ENCODE measurements around the gene TCERG1L. TPM values are rescaled to one million over a fixed set of nuclear protein-coding genes. Genes with fewer than 3 reads are reported as not detected.

TCERG1L gene
- polyA plus RNA-seq, 1 experiment: not detected

GRCh38 chr10:131125511-131126225 is 185.9 kb downstream of the TCERG1L start:
- ChIA-PET CTCF (no interaction called here), POLR2A (no interaction called here)
- H3K4me3 ChIP-seq (ENCODE audit: low read depth, low read length): no peak overlapping the region
- H3K27me3 ChIP-seq (ENCODE audit: control insufficient read depth, insufficient read depth, low read length): no peaks in the 10 kb centered on the region
- no peak for TF ChIP-seq CTCF (IDR thresholded peaks at IDR 0.05; ENCODE audit: insufficient read depth, low read depth, low read length)
- DNase-seq (ENCODE audit: low read depth): no peak
- H3K36me3 ChIP-seq (ENCODE audit: control insufficient read depth, insufficient read depth, low read length): no peaks in the 10 kb centered on the region

- DNase-seq (ENCODE audit: low read depth): no peak
These were observed 186.6 kb downstream of the TCERG1L start for GRCh38 chr10:131124945-131125344.

GRCh38 chr10:131123496-131123895 is 188.0 kb downstream of the TCERG1L start:
- ChIA-PET CTCF (no interaction called here), POLR2A (no interaction called here)
- Histone ChIP-seq H3K4me3 (ENCODE audit: low read depth, low read length) (no peak overlapping the region), H3K27me3 (ENCODE audit: control insufficient read depth, insufficient read depth, low read length) (no peaks in the 10 kb centered on the region), H3K36me3 (ENCODE audit: control insufficient read depth, insufficient read depth, low read length) (no peaks in the 10 kb centered on the region)
- no peak for TF ChIP-seq CTCF (IDR thresholded peaks at IDR 0.05; ENCODE audit: insufficient read depth, low read depth, low read length)
- DNase-seq (ENCODE audit: low read depth): no peak

More at GRCh38 chr10:131124945-131125344, 186.6 kb downstream of the TCERG1L start:
- H3K4me3 ChIP-seq (ENCODE audit: low read depth, low read length): no peak overlapping the region
- CTCF ChIA-PET: no interaction called here
- POLR2A ChIA-PET: no interaction called here
- no peaks in the 10 kb centered on the region for H3K27me3 ChIP-seq (ENCODE audit: control insufficient read depth, insufficient read depth, low read length)
- H3K36me3 ChIP-seq (ENCODE audit: control insufficient read depth, insufficient read depth, low read length): no peaks in the 10 kb centered on the region
- TF ChIP-seq CTCF (IDR thresholded peaks at IDR 0.05; ENCODE audit: insufficient read depth, low read depth, low read length): no peak

- POLR2A ChIA-PET: no interaction called here
- H3K27me3 ChIP-seq (ENCODE audit: control insufficient read depth, insufficient read depth, low read length): no peaks in the 10 kb centered on the region
- H3K4me3 ChIP-seq (ENCODE audit: low read depth, low read length): no peak overlapping the region
- CTCF ChIA-PET: no interaction called here
- TF ChIP-seq CTCF (IDR thresholded peaks at IDR 0.05; ENCODE audit: insufficient read depth, low read depth, low read length): no peak
- no peak for DNase-seq (ENCODE audit: low read depth)
- H3K36me3 ChIP-seq (ENCODE audit: control insufficient read depth, insufficient read depth, low read length): no peaks in the 10 kb centered on the region
These were observed 189.9 kb downstream of the TCERG1L start for GRCh38 chr10:131121511-131122035.

GRCh38 chr10:131119626-131120355 is 191.7 kb downstream of the TCERG1L start:
- Histone ChIP-seq H3K4me3 (ENCODE audit: low read depth, low read length) (no peak overlapping the region), H3K27me3 (ENCODE audit: control insufficient read depth, insufficient read depth, low read length) (no peaks in the 10 kb centered on the region), H3K36me3 (ENCODE audit: control insufficient read depth, insufficient read depth, low read length) (no peaks in the 10 kb centered on the region)
- DNase-seq (ENCODE audit: low read depth): no peak
- POLR2A ChIA-PET: no interaction called here
- no peak for TF ChIP-seq CTCF (IDR thresholded peaks at IDR 0.05; ENCODE audit: insufficient read depth, low read depth, low read length)
- CTCF ChIA-PET: no interaction called here

Measured in BJ (cell line).